CD14-positive monocyte (primary cell): ENCODE data around the gene SLC35F6. TPM values are rescaled to one million over a fixed set of nuclear protein-coding genes. Genes with fewer than 3 reads are reported as not detected.

Source experiments
- DNase-seq, 3 donors: peaks; one replicate each; pipeline ENCODE4 v3.0.0-alpha.2; 2011 to 2022
- H2AFZ ChIP-seq: 2 replicates; pipeline ENCODE4 v1.6.0; 2012; ENCODE audit warnings: mild to moderate bottlenecking, low read depth, low read length, inconsistent platforms; ENCODE audit not compliant: insufficient read depth, poor library complexity, severe bottlenecking
- H3K27ac ChIP-seq, 2 donors: 1 replicate in 1 of 2; 2 replicates in 1 of 2; pipeline ENCODE4 v1.5.1; 2012 to 2013; ENCODE audit warnings: low read length in 2 of 2, control low read depth in 1 of 2, inconsistent platforms in 1 of 2, low read depth in 1 of 2, mild to moderate bottlenecking in 1 of 2
- H3K27me3 ChIP-seq, 2 donors: one replicate each; pipeline versions ENCODE4 v1.6.0 to v1.6.1; 2011 to 2013; ENCODE audit warnings: low read length in 2 of 2; ENCODE audit not compliant: control insufficient read depth in 2 of 2, insufficient read depth in 2 of 2
- H3K36me3 ChIP-seq, 2 donors: replicated peaks in 1 of 2; 1 replicate in 1 of 2; 2 replicates in 1 of 2; pipeline versions ENCODE4 v1.5.1 to v1.6.1; 2012 to 2013; ENCODE audit warnings: low read length in 2 of 2, control low read depth in 1 of 2, inconsistent platforms in 1 of 2, mild to moderate bottlenecking in 1 of 2; ENCODE audit not compliant: insufficient read depth in 2 of 2, control insufficient read depth in 1 of 2
- H3K4me1 ChIP-seq, 2 donors: 1 replicate in 1 of 2; 2 replicates in 1 of 2; pipeline versions ENCODE4 v1.5.1 to v1.6.1; 2012 to 2013; ENCODE audit warnings: low read length in 2 of 2, control low read depth in 1 of 2, inconsistent platforms in 1 of 2, mild to moderate bottlenecking in 1 of 2, moderate library complexity in 1 of 2; ENCODE audit not compliant: insufficient read depth in 2 of 2, control insufficient read depth in 1 of 2
- H3K4me2 ChIP-seq: replicated peaks from 2 replicates; pipeline ENCODE3; 2012; ENCODE audit warnings: low read length, moderate library complexity, mild to moderate bottlenecking; ENCODE audit not compliant: poor library complexity, severe bottlenecking; ENCODE audit errors: extremely low read depth
- H3K4me3 ChIP-seq, 3 experiments: fragments of 200-600 bp in 1 of 3; sonication (generic) in 1 of 3; replicated peaks in 1 of 3; 1 replicate in 2 of 3; 2 replicates in 1 of 3; pipeline ENCODE4 v1.5.1; 2011 to 2013; ENCODE audit warnings: low read length in 3 of 3, mild to moderate bottlenecking in 3 of 3, control low read depth in 2 of 3, low read depth in 2 of 3, inconsistent platforms in 1 of 3, moderate library complexity in 1 of 3
- H3K79me2 ChIP-seq: 2 replicates; pipeline ENCODE4 v1.6.0; 2012; ENCODE audit warnings: mild to moderate bottlenecking, control low read depth, inconsistent platforms, low read length, moderate library complexity; ENCODE audit not compliant: insufficient read depth
- H3K9ac ChIP-seq: 2 replicates; pipeline ENCODE4 v1.6.0; 2017; ENCODE audit warnings: low read length, mild to moderate bottlenecking; ENCODE audit not compliant: insufficient read depth, poor library complexity, severe bottlenecking
- H3K9me3 ChIP-seq, 2 donors: replicated peaks in 1 of 2; 1 replicate in 1 of 2; 2 replicates in 1 of 2; pipeline versions ENCODE4 v1.5.1 to v1.6.1; 2012 to 2013; ENCODE audit warnings: low read length in 2 of 2, control low read depth in 1 of 2; ENCODE audit not compliant: control insufficient read depth in 1 of 2, insufficient read depth in 1 of 2
- H4K20me1 ChIP-seq: 2 replicates; pipeline ENCODE4 v1.6.0; 2012; ENCODE audit warnings: mild to moderate bottlenecking, low read length, control low read depth, moderate library complexity; ENCODE audit not compliant: insufficient read depth
- H3K27ac Mint-ChIP-seq, 7 donors: one replicate each; pipeline ENCODE4 v1.8.0; 2020; ENCODE audit warnings: mild to moderate bottlenecking in 7 of 7, mixed read lengths in 7 of 7, moderate library complexity in 6 of 7, inconsistent platforms in 2 of 7
- H3K27me3 Mint-ChIP-seq, 3 donors: one replicate each; pipeline ENCODE4 v1.8.0; 2021 to 2022; ENCODE audit warnings: low read depth in 3 of 3, mild to moderate bottlenecking in 3 of 3, mixed read lengths in 3 of 3, moderate library complexity in 3 of 3, inconsistent platforms in 1 of 3
- H3K36me3 Mint-ChIP-seq, 2 donors: one replicate each; pipeline ENCODE4 v1.8.0; 2020; ENCODE audit warnings: mixed read lengths in 2 of 2, inconsistent platforms in 1 of 2, mild to moderate bottlenecking in 1 of 2
- H3K4me1 Mint-ChIP-seq: one replicate; pipeline ENCODE4 v1.8.0; 2020; ENCODE audit warnings: mild to moderate bottlenecking, mixed read lengths
- H3K4me3 Mint-ChIP-seq, 2 donors: one replicate each; pipeline ENCODE4 v1.8.0; 2020; ENCODE audit warnings: mild to moderate bottlenecking in 2 of 2, mixed read lengths in 2 of 2, moderate library complexity in 1 of 2
- H3K9me3 Mint-ChIP-seq, 7 donors: one replicate each; pipeline ENCODE4 v1.8.0; 2020 to 2022; ENCODE audit warnings: mixed read lengths in 7 of 7, mild to moderate bottlenecking in 6 of 7, moderate library complexity in 6 of 7, inconsistent platforms in 2 of 7
- CTCF ChIP-seq: fragments of 200-600 bp; IDR thresholded peaks from one replicate; pipeline ENCODE4 v1.8.0; 2022; ENCODE audit warnings: antibody characterized with exemption, mild to moderate bottlenecking
- WGBS: methylation state at CpG from one replicate; pipeline ENCODE4 v1.1.5; 2013; ENCODE audit warnings: missing lambda C conversion rate; ENCODE audit not compliant: insufficient coverage; 5-methylcytosine and 5-hydroxymethylcytosine counted together
- intact Hi-C, 2 donors: fragments of 100-400 bp; cut with micrococcal nuclease; formaldehyde crosslinking; loops; one replicate each; pipeline versions ENCODE4 v1.15.0 to v1.15.1; 2023
- polyA plus RNA-seq, 3 donors: library from polyadenylated mRNA; depleted of rRNA in 1 of 3; unstranded in 2 of 3; stranded (reverse) in 1 of 3; fragments of 300-500 nt in 2 of 3; fragments of >200 nt in 1 of 3; fragmentation: Illumina TruSeq in 2 of 3; gene quantifications; 1 replicate in 2 of 3; 2 replicates in 1 of 3; pipeline ENCODE4 v1.2.3, GENCODE V29; 2012 to 2021

Gene SLC35F6
- polyA plus RNA-seq, 3 donors, result 11.3 to 22.2 (median 15.1) TPM

- Histone ChIP-seq H3K27ac (no peak overlapping the region), H3K79me2 (no peaks in the 10 kb centered on the region), H3K4me1 (no peaks in the 10 kb centered on the region), H3K9me3 (no peaks in the 10 kb centered on the region), H2AFZ (no peak overlapping the region), H4K20me1 (no peaks in the 10 kb centered on the region), H3K4me3 (no peak overlapping the region), H3K36me3 (no peaks in the 10 kb centered on the region), H3K4me2 (no peak overlapping the region), H3K9ac (no peak overlapping the region), H3K27me3 (no peaks in the 10 kb centered on the region)
- no peaks in the 10 kb centered on the region for H3K4me1 Mint-ChIP-seq
- no peaks in the 10 kb centered on the region for H3K36me3 Mint-ChIP-seq
- peaks cover 0 to 1% (median 0%) of the 10 kb centered on the region in 7 donors for H3K9me3 Mint-ChIP-seq
- no peak overlapping the region for H3K4me3 Mint-ChIP-seq
- intact Hi-C loops, result no loop called here
- WGBS, result 83% methylated on average over 9 of the region's 12 CpGs
- H3K27me3 Mint-ChIP-seq, result peaks cover 0 to 8% (median 4%) of the 10 kb centered on the region in 3 donors
- no peak overlapping the region for H3K27ac Mint-ChIP-seq
- no peak for TF ChIP-seq CTCF
- no peak for DNase-seq
Observed at GRCh38 chr2:26721115-26722032, 42.7 kb upstream of the SLC35F6 start.

GRCh38 chr2:26722328-26722727 is 41.8 kb upstream of the SLC35F6 start:
- Mint-ChIP-seq H3K36me3 (no peaks in the 10 kb centered on the region), H3K27me3 (peaks cover 2 to 8% (median 6%) of the 10 kb centered on the region in 3 donors), H3K4me3 (no peak overlapping the region), H3K9me3 (no peaks in the 10 kb centered on the region), H3K4me1 (no peaks in the 10 kb centered on the region), H3K27ac (no peak overlapping the region)
- no CpG with 5 or more reads among the region's 1 CpG for WGBS
- H2AFZ ChIP-seq, result no peak overlapping the region
- no peaks in the 10 kb centered on the region for H3K79me2 ChIP-seq
- no peak for TF ChIP-seq CTCF
- no peak overlapping the region for H3K27ac ChIP-seq
- DNase-seq, result no peak
- no peak overlapping the region for H3K4me3 ChIP-seq
- no peaks in the 10 kb centered on the region for H4K20me1 ChIP-seq
- no peaks in the 10 kb centered on the region for H3K4me1 ChIP-seq
- H3K9me3 ChIP-seq, result no peaks in the 10 kb centered on the region
- peaks cover 0 to 5% of the 10 kb centered on the region in 2 donors for H3K27me3 ChIP-seq
- no peaks in the 10 kb centered on the region for H3K36me3 ChIP-seq
- intact Hi-C loops, result no loop called here
- H3K9ac ChIP-seq, result no peak overlapping the region
- no peak overlapping the region for H3K4me2 ChIP-seq
